Measurements from ENCODE around the gene SND1. TPM values are rescaled to one million over a fixed set of nuclear protein-coding genes. Genes with fewer than 3 reads are reported as not detected.

Gene SND1
- total RNA-seq, 4 donors from 2014 or later = 62.0 to 89.4 (median 82.1) TPM

- DNase-seq (ENCODE audit: low spot score in 2 of 2) = no peak
- no peak overlapping the region for H3K4me3 ChIP-seq (ENCODE audit: low read depth, poor library complexity, severe bottlenecking)
- intact Hi-C loops (cut with DNase I; ENCODE audit: low total_unique reads) = no loop called here
- WGBS, 2 donors = 60 to 61% methylated on average over 9 of the region's 9 CpGs
- TF ChIP-seq POLR2A (IDR thresholded peaks at IDR 0.05) (no peak), CTCF (IDR thresholded peaks at IDR 0.05) (no peak)
Observed at GRCh38 chr7:128132426-128133069, 480.6 kb downstream of the SND1 start.

- intact Hi-C loops (cut with DNase I; ENCODE audit: low total_unique reads) = loop anchor here (5.0 kb wide), 1 partner anchor 72 kb away; no protein-coding TSS in a partner anchor
- TF ChIP-seq CTCF (IDR thresholded peaks at IDR 0.05) (no peak), POLR2A (IDR thresholded peaks at IDR 0.05) (no peak)
- no peak overlapping the region for H3K4me3 ChIP-seq (ENCODE audit: low read depth, poor library complexity, severe bottlenecking)
- 2 to 12% methylated on average over 6 of the region's 6 CpGs for WGBS, 2 donors
- DNase-seq (ENCODE audit: low spot score in 2 of 2) = no peak
Observed at GRCh38 chr7:128135159-128135514, 483.1 kb downstream of the SND1 start.

- 1% methylated on average over 32 to 57 of the region's 57 CpGs for WGBS, 2 donors
- DNase-seq (ENCODE audit: low spot score in 2 of 2) = no peak
- peak overlapping the region; percentile 31 for H3K4me3 ChIP-seq (ENCODE audit: low read depth, poor library complexity, severe bottlenecking)
- intact Hi-C loops (cut with DNase I; ENCODE audit: low total_unique reads) = loop anchor here (5.0 kb wide), 1 partner anchor 72 kb away; no protein-coding TSS in a partner anchor
- TF ChIP-seq POLR2A (IDR thresholded peaks at IDR 0.05) (no peak), CTCF (IDR thresholded peaks at IDR 0.05) (no peak)
Observed at GRCh38 chr7:128135515-128136214, 483.7 kb downstream of the SND1 start.

GRCh38 chr7:128136215-128136597, 484.2 kb downstream of the SND1 start:
- DNase-seq (ENCODE audit: low spot score in 2 of 2) = no peak
- WGBS, 2 donors = 9 to 11% methylated on average over 20 to 21 of the region's 22 CpGs
- H3K4me3 ChIP-seq (ENCODE audit: low read depth, poor library complexity, severe bottlenecking) = peak overlapping the region; percentile 31
- intact Hi-C loops (cut with DNase I; ENCODE audit: low total_unique reads) = loop anchor here (5.0 kb wide), 1 partner anchor 71 kb away; no protein-coding TSS in a partner anchor
- TF ChIP-seq CTCF (IDR thresholded peaks at IDR 0.05) (no peak), POLR2A (IDR thresholded peaks at IDR 0.05) (no peak)

- DNase-seq (ENCODE audit: low spot score in 2 of 2) = no peak
- no peak overlapping the region for H3K4me3 ChIP-seq (ENCODE audit: low read depth, poor library complexity, severe bottlenecking)
- TF ChIP-seq CTCF (IDR thresholded peaks at IDR 0.05) = no peak
- TF ChIP-seq POLR2A (IDR thresholded peaks at IDR 0.05) = no peak
- intact Hi-C loops (cut with DNase I; ENCODE audit: low total_unique reads) = loop anchor here (5.0 kb wide), 1 partner anchor 70 kb away; no protein-coding TSS in a partner anchor
- WGBS, 2 donors = 60 to 63% methylated on average over 9 of the region's 9 CpGs
Observed at GRCh38 chr7:128137181-128137580, 485.2 kb downstream of the SND1 start.
